Parathyroid adenoma (tissue), 2 donors: ENCODE data around the gene GNA12.

Experiments used
- H2AFZ ChIP-seq: fragments of 300-600 bp; sonication (generic); one replicate; pipeline ENCODE4 v1.7.0; 2017; ENCODE audit warnings: antibody characterized with exemption, mild to moderate bottlenecking
- H3K27ac ChIP-seq: fragments of 300-600 bp; sonication (generic); one replicate; pipeline ENCODE4 v1.7.0; 2017
- H3K27me3 ChIP-seq: fragments of 300-600 bp; sonication (generic); one replicate; pipeline ENCODE4 v1.7.0; 2017; ENCODE audit warnings: low read length; ENCODE audit not compliant: control insufficient read depth, insufficient read depth
- H3K36me3 ChIP-seq: fragments of 300-600 bp; sonication (generic); one replicate; pipeline ENCODE4 v1.7.0; 2017; ENCODE audit warnings: low read length; ENCODE audit not compliant: control insufficient read depth, insufficient read depth
- H3K4me1 ChIP-seq: fragments of 300-600 bp; sonication (generic); one replicate; pipeline ENCODE4 v1.7.0; 2017; ENCODE audit warnings: control low read depth
- H3K4me2 ChIP-seq: fragments of 300-600 bp; sonication (generic); one replicate; pipeline ENCODE4 v1.7.0; 2017; ENCODE audit warnings: low read length
- H3K4me3 ChIP-seq: fragments of 300-600 bp; sonication (generic); one replicate; pipeline ENCODE4 v1.7.0; 2017; ENCODE audit warnings: low read depth, low read length
- H3K79me2 ChIP-seq: fragments of 300-600 bp; sonication (generic); one replicate; pipeline ENCODE4 v1.7.0; 2017; ENCODE audit warnings: control low read depth
- H3K9ac ChIP-seq: fragments of 300-600 bp; sonication (generic); one replicate; pipeline ENCODE4 v1.7.0; 2017; ENCODE audit warnings: mild to moderate bottlenecking
- H3K9me3 ChIP-seq: fragments of 300-600 bp; sonication (generic); one replicate; pipeline ENCODE4 v1.7.0; 2017; ENCODE audit warnings: low read length; ENCODE audit not compliant: control insufficient read depth
- TF ChIP-seq, protein P1 (sequence below): fragments of 300-600 bp; sonication (generic); IDR thresholded peaks from one replicate; pipeline ENCODE4 v1.7.0; 2017; ENCODE audit warnings: antibody characterized with exemption, mild to moderate bottlenecking
- donor health status: primary hyperparathyroidism.

GNA12 gene

DNA sequence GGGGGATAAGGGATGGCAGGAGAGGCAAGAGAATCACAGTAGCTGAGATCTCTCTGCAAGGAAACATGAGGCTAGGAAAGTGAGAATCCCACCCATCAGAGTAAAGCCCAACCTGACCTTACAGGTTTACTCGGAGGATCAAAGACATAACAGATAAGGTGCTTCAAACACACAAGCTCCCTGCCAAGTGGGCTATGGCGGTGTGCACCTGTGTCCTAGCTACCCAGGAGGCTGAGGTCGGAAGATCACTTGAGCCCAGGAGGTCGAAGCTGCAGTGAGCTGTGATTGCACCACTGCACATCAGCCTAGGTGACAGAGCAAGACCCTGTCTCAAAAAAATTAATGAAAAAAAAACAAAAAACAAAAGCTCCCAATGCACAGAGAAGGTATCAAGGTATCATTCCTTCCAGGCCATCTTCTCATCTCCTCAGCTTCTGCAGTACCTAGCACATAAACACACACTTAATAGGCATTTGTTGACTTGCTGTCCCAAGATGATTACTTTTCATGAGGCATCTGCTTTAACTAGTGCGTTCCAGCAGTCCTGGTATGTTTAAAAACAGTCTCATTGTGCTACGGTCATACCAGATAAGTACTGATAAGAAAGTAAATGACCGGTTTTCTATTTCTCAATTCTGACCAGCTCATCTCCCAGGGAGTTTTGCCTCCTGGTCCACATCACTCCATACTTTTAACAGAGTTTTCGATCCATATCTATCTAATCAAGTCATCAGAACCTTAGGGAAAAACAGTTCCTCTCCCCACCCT, 13.3 kb downstream of the GNA12 start:
- Histone ChIP-seq H3K27ac (no peak overlapping the region), H3K79me2 (peaks cover 44% of the 10 kb centered on the region), H3K4me1 (no peaks in the 10 kb centered on the region), H2AFZ (no peak overlapping the region), H3K27me3 (no peaks in the 10 kb centered on the region), H3K4me3 (no peak overlapping the region), H3K4me2 (no peak overlapping the region), H3K9ac (no peak overlapping the region), H3K36me3 (no peaks in the 10 kb centered on the region), H3K9me3 (no peaks in the 10 kb centered on the region)
- TF ChIP-seq, protein P1, sequence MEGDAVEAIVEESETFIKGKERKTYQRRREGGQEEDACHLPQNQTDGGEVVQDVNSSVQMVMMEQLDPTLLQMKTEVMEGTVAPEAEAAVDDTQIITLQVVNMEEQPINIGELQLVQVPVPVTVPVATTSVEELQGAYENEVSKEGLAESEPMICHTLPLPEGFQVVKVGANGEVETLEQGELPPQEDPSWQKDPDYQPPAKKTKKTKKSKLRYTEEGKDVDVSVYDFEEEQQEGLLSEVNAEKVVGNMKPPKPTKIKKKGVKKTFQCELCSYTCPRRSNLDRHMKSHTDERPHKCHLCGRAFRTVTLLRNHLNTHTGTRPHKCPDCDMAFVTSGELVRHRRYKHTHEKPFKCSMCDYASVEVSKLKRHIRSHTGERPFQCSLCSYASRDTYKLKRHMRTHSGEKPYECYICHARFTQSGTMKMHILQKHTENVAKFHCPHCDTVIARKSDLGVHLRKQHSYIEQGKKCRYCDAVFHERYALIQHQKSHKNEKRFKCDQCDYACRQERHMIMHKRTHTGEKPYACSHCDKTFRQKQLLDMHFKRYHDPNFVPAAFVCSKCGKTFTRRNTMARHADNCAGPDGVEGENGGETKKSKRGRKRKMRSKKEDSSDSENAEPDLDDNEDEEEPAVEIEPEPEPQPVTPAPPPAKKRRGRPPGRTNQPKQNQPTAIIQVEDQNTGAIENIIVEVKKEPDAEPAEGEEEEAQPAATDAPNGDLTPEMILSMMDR: no peak

DNA sequence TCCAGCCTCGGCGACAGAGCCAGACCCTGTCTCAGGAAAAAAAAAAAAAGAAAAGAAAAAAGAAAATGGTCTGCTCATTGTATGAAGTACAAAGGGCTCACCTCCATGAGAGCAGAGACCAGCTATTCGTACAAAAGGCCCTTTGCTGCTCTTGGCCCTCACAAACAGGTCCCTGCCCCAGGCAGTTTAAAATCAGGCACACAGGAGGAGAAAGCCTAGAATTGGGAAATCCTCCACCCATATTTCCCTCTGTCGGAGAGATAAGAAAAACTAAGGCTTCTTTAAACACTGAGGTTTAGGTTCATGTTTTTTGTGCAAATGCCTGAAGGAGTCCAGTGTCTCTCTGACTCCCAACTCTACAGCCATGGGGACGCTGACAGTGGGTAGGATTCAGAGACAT, 15.1 kb downstream of the GNA12 start:
- no peak overlapping the region for H3K27ac ChIP-seq

DNA sequence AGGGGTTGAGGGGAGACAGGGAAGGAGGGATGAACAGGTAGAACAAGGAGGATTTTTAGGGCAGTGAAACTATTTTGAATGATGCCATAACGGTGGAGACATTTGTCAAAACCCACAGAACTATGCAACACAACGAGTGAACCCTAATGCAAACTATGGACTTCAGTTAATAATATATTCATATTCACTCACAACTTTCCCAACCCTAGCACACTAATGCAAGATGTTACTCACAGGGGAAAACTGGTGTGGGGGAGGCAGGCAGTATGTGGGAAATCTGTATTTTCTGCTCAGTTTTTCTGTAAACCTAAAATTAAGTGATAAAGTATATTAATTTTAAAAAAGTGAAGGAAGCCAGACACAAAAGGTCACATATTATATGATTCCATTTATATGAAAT, 17.3 kb downstream of the GNA12 start:
- Histone ChIP-seq H3K4me3 (no peak overlapping the region), H3K27me3 (no peaks in the 10 kb centered on the region), H3K27ac (no peak overlapping the region), H3K4me2 (no peak overlapping the region), H3K9me3 (no peaks in the 10 kb centered on the region), H3K9ac (no peak overlapping the region), H3K4me1 (no peaks in the 10 kb centered on the region), H3K79me2 (peaks cover 26% of the 10 kb centered on the region), H2AFZ (no peak overlapping the region), H3K36me3 (no peaks in the 10 kb centered on the region)
- TF ChIP-seq, protein P1: no peak

More for the DNA sequence above, 15.1 kb downstream of the GNA12 start:
- no peaks in the 10 kb centered on the region for H3K27me3 ChIP-seq
- TF ChIP-seq, protein P1: no peak
- H3K9me3 ChIP-seq: no peaks in the 10 kb centered on the region
- no peaks in the 10 kb centered on the region for H3K36me3 ChIP-seq
- no peaks in the 10 kb centered on the region for H3K4me1 ChIP-seq
- no peak overlapping the region for H3K4me3 ChIP-seq
- no peak overlapping the region for H3K4me2 ChIP-seq
- H2AFZ ChIP-seq: no peak overlapping the region
- peaks cover 39% of the 10 kb centered on the region for H3K79me2 ChIP-seq
- no peak overlapping the region for H3K9ac ChIP-seq

DNA sequence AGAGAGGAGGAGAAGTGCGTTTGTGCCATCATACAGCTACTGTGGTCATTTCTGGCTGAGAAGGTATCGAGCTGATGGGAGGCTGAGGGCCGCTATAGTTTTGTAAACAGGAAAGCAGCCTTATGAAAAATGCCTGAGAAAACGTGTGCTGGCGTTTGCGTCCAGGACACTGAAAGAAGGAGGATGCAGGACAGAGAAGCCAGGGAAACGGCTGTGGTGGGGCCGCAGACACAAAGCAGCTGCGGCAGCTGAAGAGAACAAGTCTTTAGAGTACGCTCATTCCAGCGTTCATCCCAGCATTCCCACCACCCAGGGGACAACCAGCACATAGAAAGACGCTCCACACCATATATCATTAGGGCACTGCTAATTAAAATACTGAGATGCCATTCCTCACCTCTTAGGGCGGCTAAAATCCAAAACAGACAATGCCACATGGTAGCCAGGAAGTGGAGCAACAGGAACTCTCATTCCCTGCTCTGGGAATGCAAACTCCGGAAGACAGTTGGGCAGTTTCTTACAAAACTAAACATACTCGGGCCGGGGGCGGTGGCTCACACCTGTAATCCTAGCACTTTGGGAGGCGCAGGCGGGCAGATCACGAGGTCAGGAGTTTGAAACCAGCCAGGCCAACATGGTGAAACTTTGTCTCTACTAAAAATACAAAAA, 18.4 kb downstream of the GNA12 start:
- TF ChIP-seq, protein P1: no peak
- Histone ChIP-seq H3K27ac (no peak overlapping the region), H3K4me1 (no peaks in the 10 kb centered on the region), H3K4me3 (no peak overlapping the region), H3K27me3 (no peaks in the 10 kb centered on the region), H3K36me3 (no peaks in the 10 kb centered on the region), H3K4me2 (no peak overlapping the region), H3K79me2 (peaks cover 26% of the 10 kb centered on the region), H3K9me3 (no peaks in the 10 kb centered on the region), H2AFZ (no peak overlapping the region), H3K9ac (no peak overlapping the region)
